Calu3 (cell line): Measurements from ENCODE around the gene HIVEP2. TPM values are rescaled to one million over a fixed set of nuclear protein-coding genes. Genes with fewer than 3 reads are reported as not detected.
A peak's percentile ranks its signal among the peaks of the same experiment; 100 is the strongest.

ENCODE experiments used
- BruUV-seq: library from RNA; stranded (reverse); fragments of 400-500 nt; replicated peaks from 2 replicates; lab custom pipeline; 2021; lab: Mats Ljungman, UMichigan
- CTCF ChIA-PET: fragments of 300-600 bp; sonication (Branson Sonifier 250); formaldehyde crosslinking; loops from one replicate; lab custom pipeline; 2022; ENCODE audit warnings: antibody characterized with exemption; lab: Charles Lee
- DNase-seq: peaks from one replicate; pipeline ENCODE4 v3.0.0; 2022
- H3K27ac Mint-ChIP-seq: one replicate; pipeline ENCODE4 v1.8.0; 2022; ENCODE audit warnings: mixed read lengths; ENCODE audit not compliant: unreplicated experiment
- H3K27me3 Mint-ChIP-seq: one replicate; pipeline ENCODE4 v1.8.0; 2022; ENCODE audit warnings: mixed read lengths; ENCODE audit not compliant: unreplicated experiment
- H3K36me3 Mint-ChIP-seq: one replicate; pipeline ENCODE4 v1.8.0; 2022; ENCODE audit warnings: mild to moderate bottlenecking, moderate library complexity, mixed read lengths; ENCODE audit not compliant: insufficient read depth, unreplicated experiment
- H3K4me1 Mint-ChIP-seq: one replicate; pipeline ENCODE4 v1.8.0; 2022; ENCODE audit warnings: mild to moderate bottlenecking, low read depth, mixed read lengths; ENCODE audit not compliant: unreplicated experiment
- H3K4me3 Mint-ChIP-seq: one replicate; pipeline ENCODE4 v1.8.0; 2022; ENCODE audit warnings: mild to moderate bottlenecking, low read depth, moderate library complexity, mixed read lengths; ENCODE audit not compliant: unreplicated experiment
- H3K9me3 Mint-ChIP-seq: one replicate; pipeline ENCODE4 v1.8.0; 2022; ENCODE audit warnings: low read depth, mixed read lengths; ENCODE audit not compliant: unreplicated experiment
- intact Hi-C: fragments of 100-400 bp; cut with micrococcal nuclease; formaldehyde crosslinking; loops from one replicate; pipeline ENCODE4 v1.10.0; 2022; ENCODE audit not compliant: unreplicated experiment
- total RNA-seq: library from RNA; stranded (reverse); gene quantifications from 2 replicates; pipeline ENCODE4 v1.2.3, GENCODE V29; 2022
- TF ChIP-seq, protein P1 (sequence below): fragments of 200-600 bp; IDR thresholded peaks from one replicate; pipeline ENCODE4 v1.8.0; 2022; ENCODE audit warnings: antibody characterized with exemption; ENCODE audit not compliant: unreplicated experiment

HIVEP2 gene
- total RNA-seq, 1 experiment from 2014 or later, result 18.4 TPM

DNA sequence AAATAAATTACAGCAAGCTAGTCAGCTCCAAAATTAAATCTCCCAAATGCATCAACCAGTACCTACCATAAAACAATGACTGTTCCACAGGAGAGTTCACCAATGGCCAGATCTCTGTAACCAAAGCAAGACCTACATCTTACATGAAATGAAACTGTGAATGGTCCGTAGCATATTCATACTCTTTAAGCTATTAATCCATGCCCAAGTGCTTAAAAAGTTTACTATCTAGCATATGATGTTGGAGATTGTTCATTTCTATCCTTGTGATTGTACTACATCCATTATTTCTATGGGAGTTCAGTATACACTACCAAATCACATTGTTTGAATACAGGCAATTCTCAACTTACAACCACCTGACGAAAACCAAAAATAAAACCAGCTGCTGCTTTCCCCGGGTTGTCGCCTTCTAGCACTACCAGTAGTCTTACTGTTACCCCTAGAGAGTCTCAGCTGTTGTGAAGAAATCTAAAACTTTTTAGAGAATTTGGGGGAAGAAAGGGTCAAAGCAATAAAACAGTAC is 38.0 kb downstream of the HIVEP2 start:
- H3K27ac Mint-ChIP-seq, result no peak overlapping the region
- DNase-seq, result no peak
- no peak overlapping the region for H3K4me3 Mint-ChIP-seq
- no peaks in the 10 kb centered on the region for H3K27me3 Mint-ChIP-seq
- no peaks in the 10 kb centered on the region for H3K4me1 Mint-ChIP-seq
- BruUV-seq, result no TSS peak
- TF ChIP-seq, protein P1, sequence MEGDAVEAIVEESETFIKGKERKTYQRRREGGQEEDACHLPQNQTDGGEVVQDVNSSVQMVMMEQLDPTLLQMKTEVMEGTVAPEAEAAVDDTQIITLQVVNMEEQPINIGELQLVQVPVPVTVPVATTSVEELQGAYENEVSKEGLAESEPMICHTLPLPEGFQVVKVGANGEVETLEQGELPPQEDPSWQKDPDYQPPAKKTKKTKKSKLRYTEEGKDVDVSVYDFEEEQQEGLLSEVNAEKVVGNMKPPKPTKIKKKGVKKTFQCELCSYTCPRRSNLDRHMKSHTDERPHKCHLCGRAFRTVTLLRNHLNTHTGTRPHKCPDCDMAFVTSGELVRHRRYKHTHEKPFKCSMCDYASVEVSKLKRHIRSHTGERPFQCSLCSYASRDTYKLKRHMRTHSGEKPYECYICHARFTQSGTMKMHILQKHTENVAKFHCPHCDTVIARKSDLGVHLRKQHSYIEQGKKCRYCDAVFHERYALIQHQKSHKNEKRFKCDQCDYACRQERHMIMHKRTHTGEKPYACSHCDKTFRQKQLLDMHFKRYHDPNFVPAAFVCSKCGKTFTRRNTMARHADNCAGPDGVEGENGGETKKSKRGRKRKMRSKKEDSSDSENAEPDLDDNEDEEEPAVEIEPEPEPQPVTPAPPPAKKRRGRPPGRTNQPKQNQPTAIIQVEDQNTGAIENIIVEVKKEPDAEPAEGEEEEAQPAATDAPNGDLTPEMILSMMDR, result no peak
- intact Hi-C loops, result no loop called here
- peaks cover 2% of the 10 kb centered on the region for H3K9me3 Mint-ChIP-seq
- peaks cover 7% of the 10 kb centered on the region for H3K36me3 Mint-ChIP-seq
- CTCF ChIA-PET, result no interaction called here

DNA sequence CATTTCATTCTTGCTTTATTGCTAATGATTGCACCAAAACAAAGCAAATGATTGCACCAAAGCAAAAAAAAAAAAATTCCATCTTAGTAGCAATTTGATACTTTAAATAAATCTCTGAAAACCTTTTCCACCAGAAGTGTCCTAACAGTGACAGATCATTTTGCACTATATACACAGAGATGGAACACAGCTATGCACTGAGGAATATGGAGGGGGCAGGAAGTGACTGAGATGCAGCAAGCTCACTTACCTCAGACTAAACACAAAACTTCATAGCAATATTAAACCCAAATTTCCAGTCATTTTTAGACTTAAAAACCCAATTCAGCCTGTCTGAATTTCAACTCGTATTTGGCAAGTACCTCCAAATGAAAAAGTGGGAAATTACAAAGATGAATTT is 41.2 kb downstream of the HIVEP2 start:
- no peak for DNase-seq
- Mint-ChIP-seq H3K27ac (no peak overlapping the region), H3K4me3 (no peak overlapping the region), H3K36me3 (peaks cover 7% of the 10 kb centered on the region), H3K4me1 (no peaks in the 10 kb centered on the region), H3K27me3 (no peaks in the 10 kb centered on the region), H3K9me3 (peaks cover 2% of the 10 kb centered on the region)
- intact Hi-C loops, result loop anchor here (5.0 kb wide), 1 partner anchor 38 kb away; no protein-coding TSS in a partner anchor
- CTCF ChIA-PET, result interaction anchor here (0.6 kb wide), 1 partner anchor 191 kb away, joined by 6 read pairs; no protein-coding TSS in a partner anchor
- TF ChIP-seq, protein P1, result no peak
- BruUV-seq, result no TSS peak

DNA sequence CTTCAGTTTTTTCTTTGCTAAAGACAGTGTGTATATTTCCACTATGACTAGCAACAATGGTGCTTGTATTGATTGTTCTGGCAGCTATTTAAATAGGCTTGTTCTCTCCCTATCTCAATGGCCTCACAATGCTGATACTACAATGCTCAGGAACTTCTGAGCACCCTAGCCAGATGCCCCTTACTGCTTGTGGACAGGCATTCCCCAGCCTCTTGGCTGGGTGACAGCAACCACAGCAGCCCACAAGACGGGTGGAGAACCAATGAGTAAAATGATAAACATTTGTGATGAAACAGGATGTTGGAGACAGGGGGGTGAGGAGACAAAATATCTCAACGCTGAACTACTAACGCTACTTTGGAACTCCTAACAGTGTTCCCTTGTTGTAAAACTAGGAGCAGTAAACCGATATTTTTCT is 42.3 kb downstream of the HIVEP2 start:
- CTCF ChIA-PET, result interaction anchor here (0.5 to 0.6 kb wide), 2 partner anchors 21 to 36 kb away, joined by 3 read pairs; no protein-coding TSS in a partner anchor
- Mint-ChIP-seq H3K9me3 (no peaks in the 10 kb centered on the region), H3K4me1 (no peaks in the 10 kb centered on the region), H3K27me3 (no peaks in the 10 kb centered on the region), H3K36me3 (peaks cover 7% of the 10 kb centered on the region), H3K4me3 (peak overlapping the region; percentile 20), H3K27ac (peak overlapping the region; percentile 80)
- no TSS peak for BruUV-seq
- TF ChIP-seq, protein P1, result no peak
- intact Hi-C loops, result loop anchor here (5.0 kb wide), 1 partner anchor 40 kb away; no protein-coding TSS in a partner anchor
- DNase-seq, result peak; percentile 74

DNA sequence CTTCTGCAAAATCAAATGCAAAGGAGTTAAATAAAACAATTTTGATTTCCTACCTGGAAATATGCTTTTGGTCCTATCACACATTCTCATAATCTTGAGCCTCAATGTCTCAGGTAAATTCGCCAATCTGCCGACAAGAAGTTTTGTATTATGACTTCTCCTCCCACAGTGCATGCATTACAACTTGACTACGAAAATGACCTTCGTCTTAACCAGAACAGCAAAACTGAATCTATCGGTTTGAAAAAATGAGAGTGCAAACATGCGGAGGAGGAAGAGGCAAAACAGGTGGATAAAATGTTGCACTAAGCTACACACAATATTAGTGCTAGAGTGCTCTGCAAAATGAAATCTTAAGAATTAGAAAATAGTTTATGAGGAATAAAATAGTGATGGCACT is 43.4 kb downstream of the HIVEP2 start:
- peaks cover 7% of the 10 kb centered on the region for H3K36me3 Mint-ChIP-seq
- H3K4me3 Mint-ChIP-seq, result no peak overlapping the region
- no peak overlapping the region for H3K27ac Mint-ChIP-seq
- no TSS peak for BruUV-seq
- intact Hi-C loops, result loop anchor here (5.0 kb wide), 1 partner anchor 41 kb away; no protein-coding TSS in a partner anchor
- H3K27me3 Mint-ChIP-seq, result no peaks in the 10 kb centered on the region
- DNase-seq, result no peak
- H3K4me1 Mint-ChIP-seq, result no peaks in the 10 kb centered on the region
- no peaks in the 10 kb centered on the region for H3K9me3 Mint-ChIP-seq
- CTCF ChIA-PET, result no interaction called here
- TF ChIP-seq, protein P1, result no peak
